GM10847 (cell line): ENCODE measurements around the gene EHBP1.
A peak's percentile ranks its signal among the peaks of the same experiment; 100 is the strongest.

ENCODE experiments used
- POLR2A ChIP-seq: IDR thresholded peaks from 2 replicates; pipeline ENCODE4 v1.6.1; 2011; ENCODE audit not compliant: insufficient read length; ENCODE audit errors: extremely low read depth

EHBP1 gene

GRCh38 chr2:62705007-62705829 lies at the start of gene EHBP1:
Gene EHBP1, plus strand, starts transcription at chr2:62705713. Its CDS starts 1,479 bp downstream, at chr2:62707192.
- TF ChIP-seq POLR2A = peak; percentile 60

- no peak for TF ChIP-seq POLR2A
These were observed 47.7 kb upstream of the EHBP1 start for GRCh38 chr2:62657783-62658182.

GRCh38 chr2:62658891-62659290 lies 46.6 kb upstream of the EHBP1 start:
- no peak for TF ChIP-seq POLR2A

- TF ChIP-seq POLR2A = no peak
These were observed 45.4 kb upstream of the EHBP1 start for GRCh38 chr2:62660087-62660486.

- TF ChIP-seq POLR2A = no peak
These were observed 44.8 kb upstream of the EHBP1 start for GRCh38 chr2:62660582-62661262.

GRCh38 chr2:62661263-62661635 lies 44.3 kb upstream of the EHBP1 start:
- TF ChIP-seq POLR2A = no peak

GRCh38 chr2:62662131-62662530 lies 43.4 kb upstream of the EHBP1 start:
- TF ChIP-seq POLR2A = no peak

GRCh38 chr2:62662554-62662953 lies 43.0 kb upstream of the EHBP1 start:
- TF ChIP-seq POLR2A = no peak

GRCh38 chr2:62663411-62663810 lies 42.1 kb upstream of the EHBP1 start:
- TF ChIP-seq POLR2A = no peak

GRCh38 chr2:62663920-62664795 lies 41.4 kb upstream of the EHBP1 start:
- no peak for TF ChIP-seq POLR2A

GRCh38 chr2:62665446-62665845 lies 40.1 kb upstream of the EHBP1 start:
- no peak for TF ChIP-seq POLR2A

GRCh38 chr2:62669180-62669579 lies 36.3 kb upstream of the EHBP1 start:
- no peak for TF ChIP-seq POLR2A

- no peak for TF ChIP-seq POLR2A
These were observed 32.9 kb upstream of the EHBP1 start for GRCh38 chr2:62672601-62673000.

- no peak for TF ChIP-seq POLR2A
These were observed 30.5 kb upstream of the EHBP1 start for GRCh38 chr2:62675062-62675461.

- no peak for TF ChIP-seq POLR2A
These were observed 20.3 kb upstream of the EHBP1 start for GRCh38 chr2:62685256-62685655.
